Prostate gland (tissue), 2 donors: Measurements from ENCODE around the gene KLF9. TPM values are rescaled to one million over a fixed set of nuclear protein-coding genes. Genes with fewer than 3 reads are reported as not detected.

Source experiments
- DNase-seq: peaks from one replicate; pipeline ENCODE4 v3.0.0-alpha.2; 2019; ENCODE audit warnings: low spot score
- H3K27ac ChIP-seq, 2 donors: fragments of 200-600 bp; sonication (generic); 2 replicates each; pipeline ENCODE4 v1.5.1; 2017 to 2019
- H3K27me3 ChIP-seq: fragments of 200-600 bp; sonication (generic); replicated peaks from 2 replicates; pipeline ENCODE4 v1.5.1; 2019; ENCODE audit not compliant: insufficient read depth
- H3K36me3 ChIP-seq, 2 donors: fragments of 200-600 bp; sonication (generic); 1 replicate in 1 of 2; 2 replicates in 1 of 2; pipeline versions ENCODE4 v1.5.1 to v1.8.1; 2017 to 2019
- H3K4me1 ChIP-seq: fragments of 200-600 bp; sonication (generic); replicated peaks from 2 replicates; pipeline ENCODE4 v1.5.1; 2019
- H3K4me3 ChIP-seq, 2 donors: fragments of 200-600 bp; sonication (generic); 2 replicates each; pipeline ENCODE4 v1.5.1; 2017 to 2019
- H3K9me3 ChIP-seq: fragments of 200-600 bp; sonication (generic); 2 replicates; pipeline ENCODE4 v1.5.1; 2017
- POLR2A ChIP-seq: fragments of 450-650 bp; IDR thresholded peaks from one replicate; pipeline ENCODE4 v1.6.1; 2016; ENCODE audit warnings: antibody characterized with exemption, mild to moderate bottlenecking
- POLR2AphosphoS5 ChIP-seq: sonication (generic); formaldehyde crosslinking; IDR thresholded peaks from one replicate; pipeline ENCODE4 v1.6.1; 2017; ENCODE audit warnings: antibody characterized with exemption
- WGBS: methylation state at CpG from one replicate; pipeline ENCODE4 v1.1.5; 2018; 5-methylcytosine and 5-hydroxymethylcytosine counted together
- intact Hi-C: fragments of 100-400 bp; cut with DNase I; formaldehyde crosslinking; loops from one replicate; pipeline ENCODE4 v1.14.2; 2022
- total RNA-seq, 2 donors: library from RNA; depleted of rRNA; stranded (reverse); fragments of >200 nt; gene quantifications; one replicate each; pipeline ENCODE4 v1.1.0, GENCODE V29; 2016
- TF ChIP-seq, protein P1 (sequence below), 4 experiments: fragments of 200-600 bp in 2 of 4; fragments of 450-650 bp in 2 of 4; sonication (generic) in 2 of 4; IDR thresholded peaks; 1 replicate in 3 of 4; 2 replicates in 1 of 4; pipeline ENCODE4 v1.5.1; 2016 to 2019; ENCODE audit warnings: antibody characterized with exemption in 4 of 4, mild to moderate bottlenecking in 2 of 4, moderate library complexity in 2 of 4

KLF9 gene
- total RNA-seq, 2 donors from 2014 or later = 82.9 to 129 TPM

GRCh38 chr9:70352356-70352755 lies 62.1 kb downstream of the KLF9 start:
- Histone ChIP-seq H3K4me1 (no peaks in the 10 kb centered on the region), H3K27ac (no peak overlapping the region), H3K36me3 (no peaks in the 10 kb centered on the region), H3K4me3 (no peak overlapping the region), H3K27me3 (no peaks in the 10 kb centered on the region), H3K9me3 (no peaks in the 10 kb centered on the region)
- DNase-seq = no peak
- intact Hi-C loops = loop anchor here (5.0 kb wide), 3 partner anchors 55 to 250 kb away; no protein-coding TSS in a partner anchor
- TF ChIP-seq, protein P1, sequence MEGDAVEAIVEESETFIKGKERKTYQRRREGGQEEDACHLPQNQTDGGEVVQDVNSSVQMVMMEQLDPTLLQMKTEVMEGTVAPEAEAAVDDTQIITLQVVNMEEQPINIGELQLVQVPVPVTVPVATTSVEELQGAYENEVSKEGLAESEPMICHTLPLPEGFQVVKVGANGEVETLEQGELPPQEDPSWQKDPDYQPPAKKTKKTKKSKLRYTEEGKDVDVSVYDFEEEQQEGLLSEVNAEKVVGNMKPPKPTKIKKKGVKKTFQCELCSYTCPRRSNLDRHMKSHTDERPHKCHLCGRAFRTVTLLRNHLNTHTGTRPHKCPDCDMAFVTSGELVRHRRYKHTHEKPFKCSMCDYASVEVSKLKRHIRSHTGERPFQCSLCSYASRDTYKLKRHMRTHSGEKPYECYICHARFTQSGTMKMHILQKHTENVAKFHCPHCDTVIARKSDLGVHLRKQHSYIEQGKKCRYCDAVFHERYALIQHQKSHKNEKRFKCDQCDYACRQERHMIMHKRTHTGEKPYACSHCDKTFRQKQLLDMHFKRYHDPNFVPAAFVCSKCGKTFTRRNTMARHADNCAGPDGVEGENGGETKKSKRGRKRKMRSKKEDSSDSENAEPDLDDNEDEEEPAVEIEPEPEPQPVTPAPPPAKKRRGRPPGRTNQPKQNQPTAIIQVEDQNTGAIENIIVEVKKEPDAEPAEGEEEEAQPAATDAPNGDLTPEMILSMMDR (IDR thresholded peaks at IDR 0.05) = no peak
- TF ChIP-seq POLR2AphosphoS5 (no peak), POLR2A (no peak)
- WGBS = 48% methylated on average over 1 of the region's 1 CpG

DNA sequence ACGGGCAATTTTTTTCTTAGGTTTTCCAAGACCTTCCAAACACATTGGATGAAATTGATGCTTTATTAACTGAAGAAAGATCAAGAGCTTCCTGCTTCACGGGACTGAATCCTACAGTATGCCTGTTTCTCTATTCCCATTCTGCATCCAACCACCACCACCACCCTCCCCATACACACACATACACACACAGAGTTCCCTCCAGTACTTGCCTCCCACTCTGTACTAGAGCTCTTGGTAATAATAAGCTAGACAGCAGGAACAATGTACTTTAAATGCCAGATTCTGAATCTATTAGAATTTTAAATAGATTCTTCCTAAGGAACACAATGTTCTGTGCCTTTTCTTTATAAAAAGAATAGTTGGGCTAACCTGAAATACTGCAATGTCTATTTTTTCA lies 67.4 kb downstream of the KLF9 start:
- WGBS = 73% methylated on average over 2 of the region's 2 CpGs

DNA sequence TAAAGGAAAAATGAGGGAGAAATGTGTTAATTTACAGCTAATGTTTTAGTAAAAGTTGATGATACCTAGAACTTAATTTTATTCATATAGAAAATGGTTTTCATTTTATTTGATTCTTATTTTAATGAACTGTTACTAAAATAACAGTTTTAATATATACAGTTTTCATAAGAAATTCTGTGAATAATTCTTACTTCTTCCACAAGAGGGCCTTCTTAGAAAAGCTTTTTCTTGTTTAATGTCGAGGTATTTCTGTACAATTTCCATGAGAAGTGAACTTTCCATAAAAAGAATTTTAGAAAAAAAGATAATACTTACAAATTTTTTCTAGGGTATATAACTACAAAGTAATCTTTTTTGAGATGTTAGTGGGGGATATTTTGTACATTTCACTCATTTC lies 73.9 kb downstream of the KLF9 start:
- Histone ChIP-seq H3K36me3 (no peaks in the 10 kb centered on the region), H3K4me1 (no peaks in the 10 kb centered on the region), H3K27me3 (no peaks in the 10 kb centered on the region), H3K27ac (no peak overlapping the region), H3K4me3 (no peak overlapping the region), H3K9me3 (no peaks in the 10 kb centered on the region)
- intact Hi-C loops = loop anchor here (10.0 kb wide), 1 partner anchor 226 kb away; no protein-coding TSS in a partner anchor
- TF ChIP-seq POLR2AphosphoS5 (no peak), POLR2A (no peak)
- TF ChIP-seq, protein P1 (IDR thresholded peaks at IDR 0.05) = peak; percentile 47 to 59 (median 52)
- DNase-seq = no peak
- 5% methylated on average over 1 of the region's 1 CpG for WGBS

More for the DNA sequence above, 67.4 kb downstream of the KLF9 start:
- Histone ChIP-seq H3K4me1 (no peaks in the 10 kb centered on the region), H3K27ac (no peak overlapping the region), H3K27me3 (no peaks in the 10 kb centered on the region), H3K36me3 (no peaks in the 10 kb centered on the region), H3K4me3 (no peak overlapping the region), H3K9me3 (no peaks in the 10 kb centered on the region)
- no peak for DNase-seq
- TF ChIP-seq POLR2A = no peak
- no peak for TF ChIP-seq POLR2AphosphoS5
- TF ChIP-seq, protein P1 (IDR thresholded peaks at IDR 0.05) = no peak
- intact Hi-C loops = loop anchor here (10.0 kb wide), 1 partner anchor 232 kb away; no protein-coding TSS in a partner anchor

Other genes starting within 250 kb of the KLF9 start
- gene SMC5, start 155.7 kb downstream of the KLF9 start, total RNA-seq = 10 to 100 TPM; 28.7 to 29.7 TPM